Liver (tissue), 9 donors: ENCODE measurements around the gene IL1RAP. TPM values are rescaled to one million over a fixed set of nuclear protein-coding genes. Genes with fewer than 3 reads are reported as not detected.

Source experiments
- DNase-seq: peaks from one replicate; pipeline ENCODE4 v3.0.0-alpha.2; 2017; ENCODE audit warnings: low spot score
- H3K27ac ChIP-seq, 2 donors: one replicate each; pipeline ENCODE4 v1.7.0; 2013; ENCODE audit warnings: inconsistent platforms in 2 of 2, low read length in 2 of 2, control low read depth in 1 of 2, low read depth in 1 of 2, mild to moderate bottlenecking in 1 of 2
- H3K27me3 ChIP-seq, 4 donors: one replicate each; pipeline versions ENCODE4 v1.6.1 to v1.7.0; 2013; ENCODE audit warnings: low read length in 3 of 4, inconsistent platforms in 1 of 4, mild to moderate bottlenecking in 1 of 4, moderate library complexity in 1 of 4; ENCODE audit not compliant: control insufficient read depth in 4 of 4, insufficient read depth in 4 of 4
- H3K36me3 ChIP-seq, 4 donors: one replicate each; pipeline versions ENCODE4 v1.6.1 to v1.7.0; 2013; ENCODE audit warnings: low read length in 3 of 4, mild to moderate bottlenecking in 3 of 4, low read depth in 1 of 4, moderate library complexity in 1 of 4; ENCODE audit not compliant: control insufficient read depth in 4 of 4, insufficient read depth in 3 of 4
- H3K4me1 ChIP-seq, 4 donors: one replicate each; pipeline versions ENCODE4 v1.6.1 to v1.7.0; 2013; ENCODE audit warnings: low read length in 3 of 4, mild to moderate bottlenecking in 3 of 4, moderate library complexity in 1 of 4; ENCODE audit not compliant: control insufficient read depth in 4 of 4, insufficient read depth in 4 of 4
- H3K4me3 ChIP-seq, 3 donors: one replicate each; pipeline versions ENCODE4 v1.6.1 to v1.7.0; 2013; ENCODE audit warnings: low read length in 3 of 3, control low read depth in 1 of 3, low read depth in 1 of 3, mild to moderate bottlenecking in 1 of 3
- H3K9ac ChIP-seq, 2 donors: one replicate each; pipeline ENCODE4 v1.7.0; 2013; ENCODE audit warnings: low read length in 2 of 2, mild to moderate bottlenecking in 2 of 2, moderate library complexity in 2 of 2, control low read depth in 1 of 2, low read depth in 1 of 2
- H3K9me3 ChIP-seq, 4 donors: one replicate each; pipeline versions ENCODE4 v1.6.1 to v1.7.0; 2013; ENCODE audit warnings: low read length in 3 of 4; ENCODE audit not compliant: control insufficient read depth in 4 of 4
- ATF3 ChIP-seq: IDR thresholded peaks from 2 replicates; pipeline ENCODE4 v1.6.1; 2016; ENCODE audit warnings: antibody characterized with exemption
- EGR1 ChIP-seq, 2 donors: IDR thresholded peaks; 2 replicates each; pipeline ENCODE4 v1.6.1; 2016 to 2018; ENCODE audit warnings: antibody characterized with exemption in 2 of 2, low read depth in 2 of 2
- FOXA1 ChIP-seq: IDR thresholded peaks from 2 replicates; pipeline ENCODE4 v1.6.1; 2016; ENCODE audit warnings: antibody characterized with exemption
- FOXA2 ChIP-seq: IDR thresholded peaks from 2 replicates; pipeline ENCODE4 v1.6.1; 2016; ENCODE audit warnings: antibody characterized with exemption
- GABPA ChIP-seq, 2 donors: IDR thresholded peaks in 1 of 2; conservative IDR thresholded peaks in 1 of 2; 2 replicates each; pipeline ENCODE4 v1.6.1; 2016; ENCODE audit warnings: antibody characterized with exemption in 2 of 2, mild to moderate bottlenecking in 1 of 2, moderate library complexity in 1 of 2
- HNF4A ChIP-seq, 2 donors: conservative IDR thresholded peaks; 2 replicates each; pipeline ENCODE4 v1.6.1; 2016; ENCODE audit warnings: antibody characterized with exemption in 2 of 2, mild to moderate bottlenecking in 2 of 2
- HNF4G ChIP-seq: IDR thresholded peaks from 2 replicates; pipeline ENCODE4 v1.6.1; 2016; ENCODE audit warnings: antibody characterized with exemption
- JUND ChIP-seq, 2 donors: IDR thresholded peaks; 2 replicates each; pipeline ENCODE4 v1.6.1; 2016; ENCODE audit warnings: antibody characterized with exemption in 2 of 2
- MAX ChIP-seq: IDR thresholded peaks from 2 replicates; pipeline ENCODE4 v1.6.1; 2016; ENCODE audit warnings: antibody characterized with exemption
- NR2F2 ChIP-seq: IDR thresholded peaks from 2 replicates; pipeline ENCODE4 v1.6.1; 2016; ENCODE audit warnings: antibody characterized with exemption
- RAD21 ChIP-seq, 2 donors: IDR thresholded peaks; 2 replicates each; pipeline ENCODE4 v1.6.1; 2016; ENCODE audit warnings: antibody characterized with exemption in 2 of 2, mild to moderate bottlenecking in 2 of 2
- REST ChIP-seq: IDR thresholded peaks from 2 replicates; pipeline ENCODE4 v1.6.1; 2016; ENCODE audit warnings: antibody characterized with exemption, mild to moderate bottlenecking
- RXRA ChIP-seq, 2 donors: IDR thresholded peaks; 2 replicates each; pipeline ENCODE4 v1.6.1; 2017 to 2018; ENCODE audit warnings: antibody characterized with exemption in 2 of 2, mild to moderate bottlenecking in 1 of 2
- SP1 ChIP-seq: IDR thresholded peaks from 2 replicates; pipeline ENCODE4 v1.6.1; 2018; ENCODE audit warnings: antibody characterized with exemption, mild to moderate bottlenecking
- TAF1 ChIP-seq: conservative IDR thresholded peaks from 2 replicates; pipeline ENCODE4 v1.6.1; 2016; ENCODE audit warnings: antibody characterized with exemption, mild to moderate bottlenecking
- YY1 ChIP-seq: IDR thresholded peaks from 2 replicates; pipeline ENCODE4 v1.6.1; 2016; ENCODE audit warnings: antibody characterized with exemption, mild to moderate bottlenecking
- ZBTB33 ChIP-seq: IDR thresholded peaks from 2 replicates; pipeline ENCODE4 v1.6.1; 2016; ENCODE audit warnings: antibody characterized with exemption
- WGBS: extraction: QIAGEN DNeasy Blood & Tissue Kit; methylation state at CpG from one replicate; pipeline ENCODE4 v1.1.7; 2013; 5-methylcytosine and 5-hydroxymethylcytosine counted together
- polyA plus RNA-seq, 2 donors: library from polyadenylated mRNA; stranded (reverse) in 1 of 2; unstranded in 1 of 2; fragments of 200-250 nt in 1 of 2; fragments of >200 nt in 1 of 2; fragmentation: Nextera tagmentation in 1 of 2; extraction: Ambion mirVana in 1 of 2; gene quantifications; one replicate each; pipeline versions ENCODE4 v1.2.1 to v1.2.3, GENCODE V29; 2013 to 2015
- total RNA-seq, 2 donors: library from RNA; depleted of rRNA; stranded (reverse); fragments of >200 nt; gene quantifications; one replicate each; pipeline ENCODE4 v1.2.3, GENCODE V29; 2014
- TF ChIP-seq, protein P1 (sequence below): fragments of 150-350 bp; IDR thresholded peaks from 2 replicates; pipeline ENCODE4 v1.5.1; 2017; ENCODE audit warnings: improper control_type of control experiment, low read depth, low read length; ENCODE audit not compliant: missing input control
- donor health status: healthy.
- donor health status: healthy.
- donor health status: healthy.
- donor health status: healthy.
- donor health status: healthy.

The IL1RAP gene
- total and polyA plus RNA-seq, 4 donors = 53.7 to 230 (median 71.6) TPM

GRCh38 chr3:190532731-190533203 is 18.9 kb downstream of the IL1RAP start:
- 87% methylated on average over 7 of the region's 7 CpGs for WGBS
- H3K9me3 ChIP-seq = no peaks in the 10 kb centered on the region
- no peak for DNase-seq
- no peak overlapping the region for H3K27ac ChIP-seq
- TF ChIP-seq RAD21 (IDR thresholded peaks at IDR 0.05) = no peak
- TF ChIP-seq SP1 = no peak
- TF ChIP-seq HNF4A (conservative IDR thresholded peaks at IDR 0.05) = no peak
- TF ChIP-seq NR2F2 = no peak
- TF ChIP-seq MAX = no peak
- TF ChIP-seq, protein P1, sequence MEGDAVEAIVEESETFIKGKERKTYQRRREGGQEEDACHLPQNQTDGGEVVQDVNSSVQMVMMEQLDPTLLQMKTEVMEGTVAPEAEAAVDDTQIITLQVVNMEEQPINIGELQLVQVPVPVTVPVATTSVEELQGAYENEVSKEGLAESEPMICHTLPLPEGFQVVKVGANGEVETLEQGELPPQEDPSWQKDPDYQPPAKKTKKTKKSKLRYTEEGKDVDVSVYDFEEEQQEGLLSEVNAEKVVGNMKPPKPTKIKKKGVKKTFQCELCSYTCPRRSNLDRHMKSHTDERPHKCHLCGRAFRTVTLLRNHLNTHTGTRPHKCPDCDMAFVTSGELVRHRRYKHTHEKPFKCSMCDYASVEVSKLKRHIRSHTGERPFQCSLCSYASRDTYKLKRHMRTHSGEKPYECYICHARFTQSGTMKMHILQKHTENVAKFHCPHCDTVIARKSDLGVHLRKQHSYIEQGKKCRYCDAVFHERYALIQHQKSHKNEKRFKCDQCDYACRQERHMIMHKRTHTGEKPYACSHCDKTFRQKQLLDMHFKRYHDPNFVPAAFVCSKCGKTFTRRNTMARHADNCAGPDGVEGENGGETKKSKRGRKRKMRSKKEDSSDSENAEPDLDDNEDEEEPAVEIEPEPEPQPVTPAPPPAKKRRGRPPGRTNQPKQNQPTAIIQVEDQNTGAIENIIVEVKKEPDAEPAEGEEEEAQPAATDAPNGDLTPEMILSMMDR = no peak
- TF ChIP-seq ATF3 = no peak
- TF ChIP-seq REST = no peak
- TF ChIP-seq HNF4G = no peak
- no peak for TF ChIP-seq FOXA1
- no peak for TF ChIP-seq YY1
- no peak for TF ChIP-seq EGR1 (IDR thresholded peaks at IDR 0.05; ENCODE audit: low read depth in 2 of 2)
- TF ChIP-seq ZBTB33 = no peak
- TF ChIP-seq FOXA2 = no peak
- TF ChIP-seq TAF1 = no peak
- no peak for TF ChIP-seq GABPA (IDR thresholded peaks at IDR 0.05 in 1 of 2, conservative IDR thresholded peaks at IDR 0.05 in 1 of 2)
- no peak for TF ChIP-seq RXRA (IDR thresholded peaks at IDR 0.05)
- TF ChIP-seq JUND (IDR thresholded peaks at IDR 0.05) = no peak
- no peak overlapping the region for H3K9ac ChIP-seq
- H3K27me3 ChIP-seq = no peaks in the 10 kb centered on the region
- H3K4me1 ChIP-seq = peaks cover 5 to 29% (median 16%) of the 10 kb centered on the region in 4 donors
- H3K4me3 ChIP-seq = no peak overlapping the region
- peaks cover 4 to 27% (median 6%) of the 10 kb centered on the region in 4 donors for H3K36me3 ChIP-seq
